Mucosa of gallbladder (tissue), 1 donor: Measurements from ENCODE around the gene KNL1. TPM values are rescaled to one million over a fixed set of nuclear protein-coding genes. Genes with fewer than 3 reads are reported as not detected.
"Not testable (repeated sequence)": the region's sequence is repeated elsewhere in the genome, so short reads cannot be mapped to it uniquely, and the experiment has no call there.

Experiments used
- DNase-seq: peaks from one replicate; pipeline ENCODE4 v3.0.0-alpha.2; 2020; ENCODE audit warnings: low spot score
- total RNA-seq: library from RNA; stranded (reverse); gene quantifications from one replicate; pipeline ENCODE4 v1.2.1, GENCODE V29; 2021
- donor health status: DM: no; HTN: no; CAD: no.

KNL1 gene
- total RNA-seq, 1 donor from 2014 or later, result 2.3 TPM

GRCh38 chr15:40664909-40665308 lies 70.9 kb downstream of the KNL1 start:
- DNase-seq, result no peak

- not testable (repeated sequence) for DNase-seq
Measured at GRCh38 chr15:40676290-40676689, 82.2 kb downstream of the KNL1 start.

DNA sequence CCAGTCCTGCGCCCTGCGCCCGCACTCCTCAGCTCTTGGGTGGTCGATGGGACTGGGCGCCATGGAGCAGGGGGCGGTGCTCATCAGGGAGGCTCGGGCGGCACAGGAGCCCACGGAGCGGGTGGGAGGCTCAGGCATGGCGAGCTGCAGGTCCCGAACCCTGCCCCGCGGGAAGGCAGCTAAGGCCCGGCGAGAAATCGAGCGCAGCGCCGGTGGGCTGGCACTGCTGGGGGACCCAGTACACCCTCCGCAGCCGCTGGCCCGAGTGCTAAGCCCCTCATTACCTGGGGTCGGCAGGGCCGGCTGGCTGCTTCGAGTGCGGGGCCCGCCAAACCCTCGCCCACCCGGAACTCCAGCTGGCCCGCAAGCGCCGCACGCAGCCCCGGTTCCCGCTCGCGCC lies 82.9 kb downstream of the KNL1 start:
- DNase-seq, result not testable (repeated sequence)

GRCh38 chr15:40680151-40680550 lies 86.1 kb downstream of the KNL1 start:
- DNase-seq, result no peak

GRCh38 chr15:40680959-40681358 lies 86.9 kb downstream of the KNL1 start:
- not testable (repeated sequence) for DNase-seq

DNA sequence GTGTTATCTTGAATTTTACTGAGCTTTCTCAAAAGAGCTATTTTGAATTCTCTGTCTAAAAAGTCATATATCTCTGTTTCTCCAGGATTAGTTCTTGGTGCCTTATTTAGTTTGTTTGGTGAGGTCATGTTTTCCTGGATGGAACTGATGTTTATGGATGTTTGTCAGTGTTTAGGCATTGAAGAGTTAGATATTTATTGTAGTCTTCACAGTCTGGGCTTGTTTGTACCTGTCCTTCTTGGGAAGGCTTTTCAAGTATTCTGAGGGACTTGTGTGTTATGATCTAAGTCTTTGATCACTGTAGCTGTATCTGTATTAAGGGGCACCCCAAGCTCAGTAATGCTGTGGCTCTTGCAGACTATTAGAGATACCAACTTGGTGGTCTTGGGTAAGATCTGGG lies 90.3 kb downstream of the KNL1 start:
- no peak for DNase-seq

DNA sequence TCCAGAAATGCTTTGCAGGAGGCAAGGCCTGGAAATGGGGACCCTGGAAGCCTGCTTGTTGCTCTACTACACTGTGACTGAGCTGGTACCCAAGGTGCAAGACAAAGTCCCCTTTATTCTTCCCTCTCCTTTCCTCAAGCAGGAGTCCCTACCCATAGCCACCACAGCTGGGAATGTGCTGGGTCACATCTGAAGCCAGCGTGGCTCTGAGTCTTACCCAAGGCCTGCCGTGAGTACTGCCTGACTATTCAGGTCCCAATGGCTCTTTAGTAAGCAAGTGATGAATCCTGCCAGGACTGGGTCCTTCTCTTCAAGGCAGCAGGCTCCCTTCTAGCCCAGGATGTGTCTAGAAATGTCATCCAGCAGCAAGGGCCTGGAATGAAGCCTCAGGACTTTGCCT lies 91.3 kb downstream of the KNL1 start:
- DNase-seq, result no peak

DNA sequence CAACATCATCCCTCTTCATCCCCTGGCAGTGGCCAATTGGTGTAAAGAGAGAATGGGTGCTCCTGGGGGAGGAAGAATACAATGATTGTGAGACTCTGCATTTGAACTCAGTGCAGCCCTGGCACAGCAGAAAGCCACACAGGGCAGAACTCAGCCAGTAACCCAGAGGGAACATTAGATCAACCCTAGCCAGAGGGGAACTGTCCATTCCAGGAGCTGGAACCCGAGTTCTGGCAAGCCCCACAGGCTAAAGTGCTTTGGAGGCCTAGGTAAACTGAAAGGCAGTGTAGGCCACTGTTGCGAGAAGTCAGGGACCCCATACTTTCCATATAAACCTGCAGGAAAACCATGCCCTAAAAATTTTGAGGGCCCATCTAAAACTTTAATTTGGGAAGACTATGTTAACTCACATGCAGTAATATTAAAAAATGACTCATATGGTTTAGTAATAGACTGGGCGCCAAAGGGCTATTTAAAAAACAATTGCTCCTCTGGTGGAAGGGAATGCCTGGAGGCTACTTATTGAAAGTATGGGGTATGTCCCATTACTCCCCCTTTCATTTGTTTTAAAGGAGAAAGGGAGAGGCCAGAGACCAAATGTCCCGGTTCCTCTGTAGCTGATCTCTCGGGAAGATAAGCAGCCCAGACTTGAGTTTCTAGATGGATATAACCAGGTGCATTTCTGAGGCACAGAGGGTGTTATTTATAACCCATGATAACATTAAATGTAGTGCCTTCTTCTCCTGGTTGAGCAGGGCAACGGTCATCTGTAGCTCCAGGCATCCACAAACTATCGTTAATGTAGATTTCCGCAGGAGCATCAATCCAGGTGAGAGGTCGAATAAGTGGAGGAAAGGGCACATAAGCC lies 95.1 kb downstream of the KNL1 start:
- no peak for DNase-seq

GRCh38 chr15:40691737-40692136 lies 97.7 kb downstream of the KNL1 start:
- no peak for DNase-seq

DNA sequence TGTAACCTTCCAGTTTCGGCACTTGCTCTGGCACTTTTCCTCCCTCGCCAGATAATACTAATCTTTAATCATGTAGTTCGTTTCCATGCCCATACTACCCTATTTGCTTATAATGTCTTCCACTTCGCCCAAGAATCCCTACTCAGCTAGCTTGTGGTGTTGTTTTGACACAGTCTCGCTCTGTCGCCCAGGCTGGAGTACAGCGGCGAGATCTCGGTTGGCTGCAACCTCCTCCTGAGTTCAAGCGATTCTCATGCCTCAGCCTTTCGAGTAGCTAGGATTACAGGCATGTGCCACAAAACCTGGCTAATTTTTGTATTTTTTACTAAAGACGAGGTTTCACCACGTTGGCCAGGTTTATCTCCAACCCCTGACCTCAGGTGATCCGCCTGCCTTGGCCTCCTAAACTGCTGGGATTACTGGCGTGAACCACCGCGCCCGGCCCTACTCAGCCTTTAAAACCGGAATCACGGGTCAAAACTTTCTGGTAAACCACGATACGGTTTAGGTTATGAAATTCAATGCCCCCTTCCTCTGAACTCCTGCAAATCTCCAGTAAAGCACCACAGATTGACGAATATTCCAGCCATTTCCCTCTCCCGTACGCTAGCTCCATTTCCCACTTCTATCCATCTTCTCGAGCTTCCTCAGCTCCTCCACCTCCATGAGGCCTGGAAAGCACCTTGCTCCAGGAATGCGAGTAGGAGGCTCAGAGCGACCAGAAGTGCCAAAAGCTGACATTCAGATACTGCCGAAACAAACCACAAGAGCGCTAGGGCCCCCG lies 100.0 kb downstream of the KNL1 start:
- no peak for DNase-seq

DNA sequence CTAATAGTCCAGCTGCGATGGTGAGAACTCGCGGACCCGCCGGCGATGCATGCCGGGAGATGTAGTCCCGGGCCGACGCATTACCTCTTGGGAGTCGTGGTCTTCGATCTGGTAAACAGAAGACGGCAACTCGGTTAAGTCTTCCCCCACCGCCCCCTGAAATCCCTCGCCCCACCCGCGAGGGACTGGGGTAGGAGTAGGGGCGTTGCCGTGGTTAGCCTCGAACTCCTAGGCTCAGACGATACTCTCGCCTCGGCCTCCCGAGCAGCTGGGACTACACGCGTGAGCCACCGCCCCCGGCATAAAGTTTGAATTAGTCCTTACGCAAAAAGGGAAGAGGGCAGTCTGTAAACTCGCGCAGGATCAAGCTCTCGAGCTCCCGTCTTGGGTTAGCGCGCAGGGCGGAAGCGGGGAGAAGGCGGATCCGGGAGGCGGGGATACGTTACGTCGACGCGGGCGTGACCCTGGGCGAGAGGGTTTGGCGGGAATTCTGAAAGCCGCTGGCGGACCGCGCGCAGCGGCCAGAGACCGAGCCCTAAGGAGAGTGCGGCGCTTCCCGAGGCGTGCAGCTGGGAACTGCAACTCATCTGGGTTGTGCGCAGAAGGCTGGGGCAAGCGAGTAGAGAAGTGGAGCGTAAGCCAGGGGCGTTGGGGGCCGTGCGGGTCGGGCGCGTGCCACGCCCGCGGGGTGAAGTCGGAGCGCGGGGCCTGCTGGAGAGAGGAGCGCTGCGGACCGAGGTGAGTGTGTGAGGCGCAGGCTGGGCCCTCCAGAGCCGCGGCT lies 100.8 kb downstream of the KNL1 start, which contains the start of gene RAD51:
Gene RAD51 (plus strand): TSS at position 487 of the 781 bp plus-strand sequence. CDS start 3,585 bp downstream, outside the sequence.
- DNase-seq, result peak; percentile 94

GRCh38 chr15:40695469-40695890 lies 101.4 kb downstream of the KNL1 start:
- DNase-seq, result no peak

- no peak for DNase-seq
Measured at GRCh38 chr15:40696228-40696627, 102.2 kb downstream of the KNL1 start.

- DNase-seq, result no peak
Measured at GRCh38 chr15:40697916-40698315, 103.9 kb downstream of the KNL1 start.

DNA sequence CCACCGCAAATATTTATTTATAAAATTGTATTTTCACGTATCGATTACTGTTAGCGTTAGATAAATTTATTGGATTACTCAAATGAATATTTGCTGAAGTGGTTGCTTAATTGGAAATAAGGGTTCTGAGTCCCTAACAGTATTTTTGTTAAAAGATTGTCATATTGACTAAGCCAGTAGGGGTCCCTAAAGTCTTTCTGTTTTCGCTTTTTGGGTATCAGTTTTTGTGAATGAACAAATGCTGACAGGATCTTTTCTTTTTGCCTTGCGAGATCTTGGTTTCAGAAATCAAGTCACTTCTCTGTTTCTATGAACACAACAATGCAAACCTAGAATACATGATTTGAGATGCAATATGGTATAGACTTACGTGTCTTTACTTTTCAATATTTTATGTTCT lies 108.0 kb downstream of the KNL1 start:
- DNase-seq, result no peak

DNA sequence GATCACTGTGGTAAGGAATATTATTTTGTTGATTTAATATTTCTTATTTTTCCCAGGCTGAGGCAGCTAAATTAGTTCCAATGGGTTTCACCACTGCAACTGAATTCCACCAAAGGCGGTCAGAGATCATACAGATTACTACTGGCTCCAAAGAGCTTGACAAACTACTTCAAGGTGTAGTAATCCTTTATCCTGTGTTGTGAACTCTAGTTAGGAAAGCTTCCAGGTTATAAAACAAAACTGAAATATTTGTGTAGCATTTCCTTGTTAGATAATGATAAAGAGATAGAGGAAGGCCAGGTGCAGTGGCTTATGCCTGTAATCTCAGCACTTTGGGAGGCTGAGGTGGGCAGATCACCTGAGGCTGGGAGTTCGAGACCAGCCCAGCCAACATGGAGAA lies 112.1 kb downstream of the KNL1 start:
- DNase-seq, result no peak

Other genes starting within 250 kb of the KNL1 start
- 9.1 TPM for gene PHGR1, start 243.2 kb upstream of the KNL1 start, total RNA-seq
- 3.5 TPM for gene DISP2, start 236.0 kb upstream of the KNL1 start, total RNA-seq
- gene KNSTRN, start 211.5 kb upstream of the KNL1 start, total RNA-seq, result 12.2 TPM
- gene IVD, start 188.5 kb upstream of the KNL1 start, total RNA-seq, result 123 TPM
- gene BAHD1, start 153.3 kb upstream of the KNL1 start, total RNA-seq, result 33.1 TPM
- gene CHST14, start 123.3 kb upstream of the KNL1 start, total RNA-seq, result 15.8 TPM
- 33.0 TPM for gene CCDC32, start 29.2 kb upstream of the KNL1 start, total RNA-seq
- 8.1 TPM for gene RPUSD2, start 24.9 kb upstream of the KNL1 start, total RNA-seq
- gene RAD51, start 100.9 kb downstream of the KNL1 start, total RNA-seq, result 1.3 TPM
- 41.1 TPM for gene RMDN3, start 161.0 kb downstream of the KNL1 start, total RNA-seq
- gene GCHFR, start 169.8 kb downstream of the KNL1 start, total RNA-seq, result 33.1 TPM
- 1.4 TPM for gene C15orf62, start 175.7 kb downstream of the KNL1 start, total RNA-seq
- 45.5 TPM for gene ZFYVE19, start 212.8 kb downstream of the KNL1 start, total RNA-seq
- 41.2 TPM for gene DNAJC17, start 213.2 kb downstream of the KNL1 start, total RNA-seq
- 23.4 TPM for gene PPP1R14D, start 234.5 kb downstream of the KNL1 start, total RNA-seq
- gene SPINT1, start 249.8 kb downstream of the KNL1 start, total RNA-seq, result 232 TPM